ENCODE results near the gene OR52E6.

Gene OR52E6

DNA sequence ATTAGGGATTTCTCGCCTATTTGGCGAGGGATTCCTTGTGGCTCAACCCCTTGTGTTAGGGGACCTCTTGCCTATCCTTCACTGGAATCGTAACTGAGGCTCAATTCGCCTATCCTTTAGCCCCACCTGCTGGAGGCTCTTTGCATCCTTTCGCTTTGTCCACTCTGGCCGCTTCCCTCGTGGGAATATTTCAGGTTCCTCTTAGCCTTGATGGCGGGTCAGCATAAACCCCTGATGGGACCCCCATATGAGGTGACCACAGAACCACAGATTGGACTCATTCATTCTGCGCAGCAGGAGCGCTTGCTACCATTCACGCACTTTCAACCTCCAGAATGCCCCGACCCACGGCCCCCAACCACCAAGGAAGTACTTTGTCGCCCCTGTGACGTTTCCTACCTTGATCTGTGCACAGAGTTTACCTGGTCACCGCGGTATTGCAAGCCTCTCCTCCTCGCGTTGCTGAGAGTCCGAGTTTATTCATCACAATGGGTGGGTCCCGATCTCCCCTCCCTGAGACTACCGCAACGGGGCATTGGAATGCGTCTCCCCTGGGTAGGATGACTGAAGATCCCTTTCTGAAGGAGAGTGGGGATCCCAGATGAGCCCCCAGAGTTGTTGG is 33.1 kb downstream of the OR52E6 start, which contains the start of gene OR52N2:
Gene OR52N2, plus strand, starts transcription at position 425 of the 622 bp plus-strand sequence. CDS start 11,412 bp downstream, outside the sequence.
- FAIRE-seq (peak; percentile 96), DNase-seq (ENCODE audit: insufficient read length, low spot score) (peak; percentile 5)
- no peak for TF ChIP-seq PAX5 (IDR thresholded peaks at IDR 0.05; ENCODE audit: insufficient read depth, low read length, severe bottlenecking)
- 0 out of 2 replicates have a peak, but pooled peaks have one; percentile 1 for TF ChIP-seq SPI1 (IDR thresholded peaks at IDR 0.05; ENCODE audit: low read depth, low read length)
- no peak for TF ChIP-seq POLR2A (IDR thresholded peaks at IDR 0.05; ENCODE audit: low read depth, low read length)
- TF ChIP-seq POLR2AphosphoS5 (IDR thresholded peaks at IDR 0.05; ENCODE audit: low read depth, low read length): no peak

DNA sequence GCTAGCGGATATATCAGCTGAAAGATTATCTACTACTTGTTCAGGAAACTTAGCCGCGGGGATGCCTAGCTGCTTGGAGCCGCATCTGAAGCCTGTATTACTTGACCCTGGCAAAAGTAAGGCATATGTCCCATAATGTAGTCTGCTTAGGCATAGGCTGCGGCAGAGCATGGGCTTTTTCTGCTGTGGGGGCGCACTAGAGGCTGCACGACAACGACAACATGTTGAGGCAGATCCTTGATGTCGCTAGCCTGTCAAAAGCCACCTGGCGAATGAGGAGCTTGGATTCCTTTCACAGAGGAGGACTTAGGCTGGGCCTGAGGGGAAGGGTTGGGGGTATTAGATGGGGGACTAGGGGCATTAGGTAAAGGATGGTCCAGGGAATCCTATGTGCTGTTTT is 34.1 kb downstream of the OR52E6 start:
- no peak for TF ChIP-seq POLR2A (IDR thresholded peaks at IDR 0.05; ENCODE audit: low read depth, low read length)
- TF ChIP-seq POU2F2 (IDR thresholded peaks at IDR 0.05; ENCODE audit: low read depth, low read length): no peak
- TF ChIP-seq TAF1 (IDR thresholded peaks at IDR 0.05; ENCODE audit: low read depth, low read length): no peak
- no peak for TF ChIP-seq SPI1 (IDR thresholded peaks at IDR 0.05; ENCODE audit: low read depth, low read length)
- no peak for TF ChIP-seq POLR2AphosphoS5 (IDR thresholded peaks at IDR 0.05; ENCODE audit: low read depth, low read length)
- no peak for TF ChIP-seq PAX5 (IDR thresholded peaks at IDR 0.05; ENCODE audit: insufficient read depth, low read length, severe bottlenecking)
- DNase-seq (ENCODE audit: insufficient read length, low spot score) (no peak), FAIRE-seq (peak; percentile 31)

DNA sequence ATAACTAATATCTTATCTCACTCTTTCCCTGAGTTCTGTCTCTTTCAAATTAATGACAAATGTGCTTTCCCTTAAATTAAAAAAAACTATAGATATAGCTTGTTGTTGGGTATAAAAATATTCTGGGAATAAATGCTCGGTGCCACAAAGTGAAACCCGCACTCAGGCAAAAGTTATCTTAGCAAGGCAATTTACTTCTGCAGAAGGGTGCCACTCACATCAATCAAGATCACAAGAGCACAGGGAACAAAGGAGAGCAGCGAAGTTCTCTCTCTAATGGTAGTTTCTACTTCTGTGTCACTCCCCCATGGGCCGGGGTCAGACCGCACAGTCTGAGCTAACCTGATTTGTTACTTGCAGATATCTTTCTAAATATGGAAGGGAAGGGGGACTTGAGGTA is 37.7 kb downstream of the OR52E6 start:
- TF ChIP-seq PAX5 (IDR thresholded peaks at IDR 0.05; ENCODE audit: insufficient read depth, low read length, severe bottlenecking) (no peak), SPI1 (IDR thresholded peaks at IDR 0.05; ENCODE audit: low read depth, low read length) (no peak), POLR2A (IDR thresholded peaks at IDR 0.05; ENCODE audit: low read depth, low read length) (no peak), TAF1 (IDR thresholded peaks at IDR 0.05; ENCODE audit: low read depth, low read length) (no peak), POLR2AphosphoS5 (IDR thresholded peaks at IDR 0.05; ENCODE audit: low read depth, low read length) (no peak), POU2F2 (IDR thresholded peaks at IDR 0.05; ENCODE audit: low read depth, low read length) (no peak)
- DNase-seq (ENCODE audit: insufficient read length, low spot score) (no peak), FAIRE-seq (no peak)

DNA sequence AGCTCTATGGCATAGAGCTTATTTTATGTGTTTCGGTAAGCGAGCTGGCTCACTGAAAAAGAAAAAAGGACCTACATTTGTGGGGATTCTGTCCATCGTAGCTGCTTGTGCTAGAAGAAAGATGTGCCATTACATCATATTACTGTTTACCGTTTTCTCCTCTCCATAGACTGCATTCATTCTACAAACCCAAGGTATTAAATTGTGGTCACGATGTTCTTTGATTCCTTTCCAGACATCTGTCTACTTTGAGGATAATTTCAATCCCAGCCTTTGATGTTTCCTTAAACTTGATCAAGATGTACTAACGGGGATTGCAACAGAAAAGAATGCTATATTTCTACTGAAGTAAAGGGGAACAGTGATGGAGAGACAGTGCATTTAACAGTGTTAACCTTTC is 45.2 kb downstream of the OR52E6 start:
- TF ChIP-seq POLR2AphosphoS5 (IDR thresholded peaks at IDR 0.05; ENCODE audit: low read depth, low read length): no peak
- TF ChIP-seq TAF1 (IDR thresholded peaks at IDR 0.05; ENCODE audit: low read depth, low read length): no peak
- no peak for TF ChIP-seq POLR2A (IDR thresholded peaks at IDR 0.05; ENCODE audit: low read depth, low read length)
- no peak for TF ChIP-seq PAX5 (IDR thresholded peaks at IDR 0.05; ENCODE audit: insufficient read depth, low read length, severe bottlenecking)
- TF ChIP-seq SPI1 (IDR thresholded peaks at IDR 0.05; ENCODE audit: low read depth, low read length): no peak
- FAIRE-seq (no peak), DNase-seq (ENCODE audit: insufficient read length, low spot score) (no peak)

DNA sequence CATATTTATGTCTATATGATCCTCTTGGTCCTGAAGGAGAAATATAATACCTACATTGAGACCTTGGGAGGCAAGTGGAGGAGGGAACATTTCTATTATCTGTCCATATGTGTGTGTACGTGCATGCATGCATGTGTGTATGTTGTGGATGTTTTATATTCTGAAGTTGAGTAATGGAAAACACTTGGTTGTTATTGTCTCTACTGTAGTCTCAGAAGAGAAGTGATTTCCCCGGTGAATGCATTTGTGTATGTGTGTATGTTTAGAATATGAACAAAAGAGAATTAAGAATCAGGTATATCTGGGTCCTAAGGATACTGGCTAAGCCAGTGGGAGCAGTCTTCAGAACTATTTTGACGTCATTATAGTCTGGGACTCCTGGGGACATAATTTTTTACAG is 50.5 kb downstream of the OR52E6 start, which contains the start of gene OR52N1:
Gene OR52N1, minus strand, starts transcription at position 101 of the 400 bp plus-strand sequence. CDS start 2,449 bp downstream, outside the sequence.
- no peak for DNase-seq (ENCODE audit: insufficient read length, low spot score)
- TF ChIP-seq SPI1 (IDR thresholded peaks at IDR 0.05; ENCODE audit: low read depth, low read length) (no peak), POLR2A (IDR thresholded peaks at IDR 0.05; ENCODE audit: low read depth, low read length) (no peak), TAF1 (IDR thresholded peaks at IDR 0.05; ENCODE audit: low read depth, low read length) (no peak), POU2F2 (IDR thresholded peaks at IDR 0.05; ENCODE audit: low read depth, low read length) (no peak), PAX5 (IDR thresholded peaks at IDR 0.05; ENCODE audit: insufficient read depth, low read length, severe bottlenecking) (no peak), POLR2AphosphoS5 (IDR thresholded peaks at IDR 0.05; ENCODE audit: low read depth, low read length) (no peak)
- no peak for FAIRE-seq
